ENCODE measurements around the gene CRYGN.

The CRYGN gene

GRCh38 chr7:151453326-151453791 lies 13.4 kb upstream of the CRYGN start:
- Histone ChIP-seq H2BK15ac (replicated peaks; ENCODE audit: low read depth) (no peak overlapping the region), H3K9ac (ENCODE audit: low read length) (no peak overlapping the region), H3K4me3 (ENCODE audit: low read length) (no peak overlapping the region), H2AK5ac (ENCODE audit: low read length) (no peak overlapping the region), H2BK120ac (ENCODE audit: low read depth, low read length) (no peak overlapping the region), H4K8ac (ENCODE audit: low read depth, low read length) (no peak overlapping the region), H3K36me3 (ENCODE audit: control insufficient read depth, insufficient read depth, low read length) (no peaks in the 10 kb centered on the region), H3K79me1 (ENCODE audit: low read length) (no peaks in the 10 kb centered on the region), H3K4me2 (ENCODE audit: low read length) (no peak overlapping the region), H3K27ac (ENCODE audit: low read depth, low read length) (no peak overlapping the region), H3K4ac (ENCODE audit: low read depth, low read length) (no peak overlapping the region), H4K5ac (ENCODE audit: low read length) (no peak overlapping the region), H3K27me3 (ENCODE audit: insufficient read depth, low read length, poor library complexity) (no peaks in the 10 kb centered on the region), H3K18ac (ENCODE audit: low read length) (no peak overlapping the region), H3K79me2 (ENCODE audit: control insufficient read depth, insufficient read depth, low read length) (no peaks in the 10 kb centered on the region), H3K4me1 (ENCODE audit: control insufficient read depth, low read depth, low read length) (no peaks in the 10 kb centered on the region), H2BK5ac (ENCODE audit: low read length) (no peak overlapping the region), H3K23ac (ENCODE audit: low read length) (no peak overlapping the region), H3K56ac (ENCODE audit: low read length) (no peak overlapping the region)
- no peak for DNase-seq
- WGBS (ENCODE audit: extremely low coverage, insufficient coverage, low lambda C conversion rate), result no CpG with 5 or more reads among the region's 13 CpGs

- Histone ChIP-seq H3K4ac (ENCODE audit: low read depth, low read length) (no peak overlapping the region), H3K79me2 (ENCODE audit: control insufficient read depth, insufficient read depth, low read length) (no peaks in the 10 kb centered on the region), H3K4me1 (ENCODE audit: control insufficient read depth, low read depth, low read length) (no peaks in the 10 kb centered on the region), H3K4me3 (ENCODE audit: low read length) (no peak overlapping the region), H4K8ac (ENCODE audit: low read depth, low read length) (no peak overlapping the region), H4K5ac (ENCODE audit: low read length) (no peak overlapping the region), H3K79me1 (ENCODE audit: low read length) (no peaks in the 10 kb centered on the region), H3K23ac (ENCODE audit: low read length) (no peak overlapping the region), H2BK5ac (ENCODE audit: low read length) (no peak overlapping the region), H3K27me3 (ENCODE audit: insufficient read depth, low read length, poor library complexity) (no peaks in the 10 kb centered on the region), H2BK15ac (replicated peaks; ENCODE audit: low read depth) (no peak overlapping the region), H2AK5ac (ENCODE audit: low read length) (no peak overlapping the region), H3K27ac (ENCODE audit: low read depth, low read length) (no peak overlapping the region), H3K9ac (ENCODE audit: low read length) (no peak overlapping the region), H3K56ac (ENCODE audit: low read length) (no peak overlapping the region), H2BK120ac (ENCODE audit: low read depth, low read length) (no peak overlapping the region), H3K36me3 (ENCODE audit: control insufficient read depth, insufficient read depth, low read length) (no peaks in the 10 kb centered on the region), H3K18ac (ENCODE audit: low read length) (no peak overlapping the region), H3K4me2 (ENCODE audit: low read length) (no peak overlapping the region)
- DNase-seq, result no peak
- no CpG with 5 or more reads among the region's 15 CpGs for WGBS (ENCODE audit: extremely low coverage, insufficient coverage, low lambda C conversion rate)
These were observed 12.9 kb upstream of the CRYGN start for GRCh38 chr7:151452680-151453325.

DNA sequence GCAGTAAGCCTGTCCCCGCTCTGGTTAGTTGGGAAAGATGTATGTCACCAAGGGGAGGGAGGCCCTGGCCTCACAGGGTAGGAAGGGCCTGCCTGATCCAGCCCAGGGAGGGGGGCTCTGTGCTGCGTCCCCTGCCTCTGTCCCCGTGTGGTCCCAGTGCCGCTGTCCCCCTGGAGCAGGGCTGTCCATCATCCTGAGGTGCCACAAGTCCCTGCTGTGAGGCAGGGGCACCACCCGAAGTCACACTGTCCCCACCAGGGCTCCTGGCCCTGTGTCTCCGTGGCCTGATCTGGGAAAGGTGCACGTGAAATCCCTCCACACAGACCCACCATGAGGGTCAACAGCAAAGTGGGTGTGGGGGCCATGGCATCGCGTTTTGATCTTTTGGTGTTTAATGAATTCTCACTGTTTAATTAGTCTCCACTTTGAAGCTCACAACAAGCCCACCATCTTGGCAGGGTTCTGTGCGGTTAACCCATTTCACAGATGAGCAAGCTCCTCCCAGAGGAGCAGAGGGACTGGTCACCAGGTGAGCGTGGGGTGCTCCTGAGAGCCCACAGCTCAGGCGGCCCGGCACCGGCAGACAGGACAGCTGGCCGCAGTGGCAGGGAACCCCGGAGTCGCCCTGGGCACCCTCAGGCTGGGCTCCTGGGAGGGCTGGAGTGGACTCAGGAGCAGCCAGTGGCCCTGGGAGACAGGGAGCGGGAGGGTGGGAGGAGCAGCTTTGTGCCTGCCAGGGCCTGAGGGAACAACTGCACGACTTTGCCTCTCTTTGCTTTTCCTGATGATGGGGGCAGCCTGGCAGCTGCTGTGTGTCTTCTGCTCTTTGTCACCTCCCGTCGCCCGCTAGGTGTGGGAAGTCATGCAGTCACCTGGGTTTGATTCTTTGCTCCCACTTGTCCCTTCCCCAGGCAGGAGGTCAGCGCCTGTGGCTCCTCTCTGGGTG lies 12.0 kb upstream of the CRYGN start:
- Histone ChIP-seq H3K79me2 (ENCODE audit: control insufficient read depth, insufficient read depth, low read length) (no peaks in the 10 kb centered on the region), H3K18ac (ENCODE audit: low read length) (no peak overlapping the region), H3K4me3 (ENCODE audit: low read length) (no peak overlapping the region), H3K36me3 (ENCODE audit: control insufficient read depth, insufficient read depth, low read length) (no peaks in the 10 kb centered on the region), H3K4me1 (ENCODE audit: control insufficient read depth, low read depth, low read length) (no peaks in the 10 kb centered on the region), H2BK120ac (ENCODE audit: low read depth, low read length) (no peak overlapping the region), H3K23ac (ENCODE audit: low read length) (peak overlapping the region; percentile 35), H3K56ac (ENCODE audit: low read length) (no peak overlapping the region), H4K8ac (ENCODE audit: low read depth, low read length) (no peak overlapping the region), H3K4me2 (ENCODE audit: low read length) (no peak overlapping the region), H3K27ac (ENCODE audit: low read depth, low read length) (no peak overlapping the region), H3K9ac (ENCODE audit: low read length) (no peak overlapping the region), H3K27me3 (ENCODE audit: insufficient read depth, low read length, poor library complexity) (no peaks in the 10 kb centered on the region), H2BK5ac (ENCODE audit: low read length) (no peak overlapping the region), H4K5ac (ENCODE audit: low read length) (no peak overlapping the region), H3K4ac (ENCODE audit: low read depth, low read length) (no peak overlapping the region), H2BK15ac (replicated peaks; ENCODE audit: low read depth) (no peak overlapping the region), H3K79me1 (ENCODE audit: low read length) (no peaks in the 10 kb centered on the region), H2AK5ac (ENCODE audit: low read length) (no peak overlapping the region)
- no CpG with 5 or more reads among the region's 23 CpGs for WGBS (ENCODE audit: extremely low coverage, insufficient coverage, low lambda C conversion rate)
- DNase-seq, result no peak

DNA sequence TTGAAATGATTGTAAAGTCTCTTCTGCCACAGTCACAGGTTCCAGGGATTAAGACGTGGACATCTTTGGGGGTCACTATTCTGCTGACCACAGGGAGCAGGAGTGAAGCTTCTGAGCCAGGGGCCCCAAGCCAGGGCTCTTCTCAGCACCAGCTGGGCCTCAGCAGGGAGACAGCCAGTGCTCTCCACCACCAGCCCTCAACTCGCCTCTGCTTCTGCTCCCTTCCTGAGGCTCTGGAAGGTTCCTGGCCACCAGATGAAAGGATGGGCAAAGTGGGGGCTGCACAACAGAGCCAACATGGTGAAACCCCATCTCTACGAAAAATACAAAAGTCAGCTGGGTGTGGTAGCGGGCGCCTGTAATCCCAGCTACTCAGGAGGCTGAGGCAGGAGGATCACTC lies 11.2 kb upstream of the CRYGN start:
- Histone ChIP-seq H4K8ac (ENCODE audit: low read depth, low read length) (no peak overlapping the region), H3K56ac (ENCODE audit: low read length) (no peak overlapping the region), H3K4me2 (ENCODE audit: low read length) (no peak overlapping the region), H2BK5ac (ENCODE audit: low read length) (no peak overlapping the region), H2BK120ac (ENCODE audit: low read depth, low read length) (no peak overlapping the region), H3K23ac (ENCODE audit: low read length) (no peak overlapping the region), H3K79me1 (ENCODE audit: low read length) (no peaks in the 10 kb centered on the region), H2AK5ac (ENCODE audit: low read length) (no peak overlapping the region), H4K5ac (ENCODE audit: low read length) (no peak overlapping the region), H3K36me3 (ENCODE audit: control insufficient read depth, insufficient read depth, low read length) (no peaks in the 10 kb centered on the region), H3K18ac (ENCODE audit: low read length) (no peak overlapping the region), H3K79me2 (ENCODE audit: control insufficient read depth, insufficient read depth, low read length) (no peaks in the 10 kb centered on the region), H3K4ac (ENCODE audit: low read depth, low read length) (no peak overlapping the region), H3K4me1 (ENCODE audit: control insufficient read depth, low read depth, low read length) (no peaks in the 10 kb centered on the region), H3K9ac (ENCODE audit: low read length) (no peak overlapping the region), H3K4me3 (ENCODE audit: low read length) (no peak overlapping the region), H2BK15ac (replicated peaks; ENCODE audit: low read depth) (no peak overlapping the region), H3K27ac (ENCODE audit: low read depth, low read length) (no peak overlapping the region), H3K27me3 (ENCODE audit: insufficient read depth, low read length, poor library complexity) (no peaks in the 10 kb centered on the region)
- WGBS (ENCODE audit: extremely low coverage, insufficient coverage, low lambda C conversion rate), result no CpG with 5 or more reads among the region's 5 CpGs
- DNase-seq, result no peak

- Histone ChIP-seq H3K4ac (ENCODE audit: low read depth, low read length) (no peak overlapping the region), H3K9ac (ENCODE audit: low read length) (no peak overlapping the region), H3K79me2 (ENCODE audit: control insufficient read depth, insufficient read depth, low read length) (no peaks in the 10 kb centered on the region), H3K23ac (ENCODE audit: low read length) (no peak overlapping the region), H4K5ac (ENCODE audit: low read length) (no peak overlapping the region), H3K79me1 (ENCODE audit: low read length) (no peaks in the 10 kb centered on the region), H3K4me3 (ENCODE audit: low read length) (no peak overlapping the region), H3K4me1 (ENCODE audit: control insufficient read depth, low read depth, low read length) (no peaks in the 10 kb centered on the region), H3K27me3 (ENCODE audit: insufficient read depth, low read length, poor library complexity) (no peaks in the 10 kb centered on the region), H2BK5ac (ENCODE audit: low read length) (no peak overlapping the region), H2BK15ac (replicated peaks; ENCODE audit: low read depth) (no peak overlapping the region), H3K18ac (ENCODE audit: low read length) (no peak overlapping the region), H2AK5ac (ENCODE audit: low read length) (no peak overlapping the region), H3K27ac (ENCODE audit: low read depth, low read length) (no peak overlapping the region), H2BK120ac (ENCODE audit: low read depth, low read length) (no peak overlapping the region), H3K4me2 (ENCODE audit: low read length) (no peak overlapping the region), H4K8ac (ENCODE audit: low read depth, low read length) (no peak overlapping the region), H3K36me3 (ENCODE audit: control insufficient read depth, insufficient read depth, low read length) (no peaks in the 10 kb centered on the region), H3K56ac (ENCODE audit: low read length) (no peak overlapping the region)
- no CpG with 5 or more reads among the region's 9 CpGs for WGBS (ENCODE audit: extremely low coverage, insufficient coverage, low lambda C conversion rate)
- no peak for DNase-seq
These were observed 10.0 kb upstream of the CRYGN start for GRCh38 chr7:151449990-151450389.
